GM12878 (cell line): ENCODE data around the gene NPIPB12.
"Not testable (repeated sequence)": the region's sequence is repeated elsewhere in the genome, so short reads cannot be mapped to it uniquely, and the experiment has no call there.

Experiments
- ATF2 ChIP-seq: IDR thresholded peaks from 2 replicates; pipeline ENCODE4 v1.6.1; 2012; ENCODE audit warnings: low read length, inconsistent platforms
- CTCF ChIP-seq, 3 experiments: IDR thresholded peaks in 2 of 3; conservative IDR thresholded peaks in 1 of 3; 2 replicates each; pipeline ENCODE4 v1.5.1; 2011; ENCODE audit warnings: low read depth in 3 of 3, low read length in 3 of 3, mild to moderate bottlenecking in 3 of 3, control low read depth in 2 of 3, moderate library complexity in 2 of 3, inconsistent platforms in 1 of 3, mixed read lengths in 1 of 3; ENCODE audit not compliant: control insufficient read depth in 2 of 3, insufficient read depth in 1 of 3; ENCODE audit errors: extremely low read depth in 1 of 3
- MTA3 ChIP-seq: IDR thresholded peaks from 2 replicates; pipeline ENCODE4 v1.6.1; 2012; ENCODE audit warnings: low read length, inconsistent platforms, borderline replicate concordance

GRCh38 chr16:29453754-29454153 is 52.5 kb downstream of the NPIPB12 start:
- not testable (repeated sequence) for TF ChIP-seq MTA3; ATF2; CTCF (IDR thresholded peaks at IDR 0.05 in 2 of 3, conservative IDR thresholded peaks at IDR 0.05 in 1 of 3; ENCODE audit: control insufficient read depth in 2 of 3, extremely low read depth in 1 of 3, insufficient read depth in 1 of 3, low read depth in 3 of 3, low read length in 3 of 3)
